HG03095 (cell line): Measurements from ENCODE around the gene OR5AN1.
"Not testable (repeated sequence)": the region's sequence is repeated elsewhere in the genome, so short reads cannot be mapped to it uniquely, and the experiment has no call there.

Source experiments
- ATAC-seq: cut with Tn5 transposase; IDR thresholded peaks from one replicate; pipeline ENCODE4 v1.9.1; 2021; ENCODE audit warnings: moderate library complexity; ENCODE audit not compliant: unreplicated experiment

Gene OR5AN1, protein sequence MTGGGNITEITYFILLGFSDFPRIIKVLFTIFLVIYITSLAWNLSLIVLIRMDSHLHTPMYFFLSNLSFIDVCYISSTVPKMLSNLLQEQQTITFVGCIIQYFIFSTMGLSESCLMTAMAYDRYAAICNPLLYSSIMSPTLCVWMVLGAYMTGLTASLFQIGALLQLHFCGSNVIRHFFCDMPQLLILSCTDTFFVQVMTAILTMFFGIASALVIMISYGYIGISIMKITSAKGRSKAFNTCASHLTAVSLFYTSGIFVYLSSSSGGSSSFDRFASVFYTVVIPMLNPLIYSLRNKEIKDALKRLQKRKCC

DNA sequence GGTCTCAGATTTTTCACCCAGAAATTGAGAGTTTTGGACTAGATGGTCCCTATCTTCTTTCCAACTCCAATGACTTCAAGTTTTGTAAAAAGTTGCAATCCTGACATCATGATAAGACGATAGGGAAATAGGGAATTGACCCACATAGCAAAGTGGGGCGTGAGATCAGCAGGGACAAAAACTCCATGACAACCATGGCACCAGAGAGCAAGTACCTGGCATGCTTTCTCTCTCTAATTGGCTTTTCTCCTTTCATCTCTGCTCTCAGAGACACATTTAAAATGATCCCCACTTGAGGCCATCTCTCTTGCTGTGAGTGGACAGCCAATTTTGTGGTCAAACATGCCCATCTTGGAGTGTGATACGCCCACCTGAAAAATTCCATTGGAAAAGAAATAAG is at the start of gene OR5AN1:
TSS of gene OR5AN1 (plus strand) at position 301 of the 400 bp plus-strand sequence. CDS start 5,564 bp downstream, outside the sequence.
- ATAC-seq: no peak

DNA sequence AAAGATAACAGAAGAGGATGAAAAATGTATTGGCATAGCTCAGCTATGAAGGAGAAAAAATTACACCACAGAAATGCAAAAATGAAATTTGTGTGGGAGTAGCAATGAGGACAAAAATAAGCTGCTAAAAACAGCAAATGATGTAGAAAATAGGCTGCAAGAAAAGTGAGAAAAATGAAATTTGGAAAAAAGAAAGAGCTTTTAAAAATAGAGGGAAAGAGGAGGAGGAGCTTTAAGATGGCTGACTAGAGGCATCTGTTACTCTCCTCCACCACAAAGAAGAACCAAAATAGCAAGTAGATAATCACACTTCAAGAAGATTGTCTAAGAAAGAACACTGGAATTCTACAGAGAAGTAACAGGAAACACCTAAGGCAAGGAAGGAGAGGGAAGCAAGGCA is 23.7 kb upstream of the OR5AN1 start:
- no peak for ATAC-seq

DNA sequence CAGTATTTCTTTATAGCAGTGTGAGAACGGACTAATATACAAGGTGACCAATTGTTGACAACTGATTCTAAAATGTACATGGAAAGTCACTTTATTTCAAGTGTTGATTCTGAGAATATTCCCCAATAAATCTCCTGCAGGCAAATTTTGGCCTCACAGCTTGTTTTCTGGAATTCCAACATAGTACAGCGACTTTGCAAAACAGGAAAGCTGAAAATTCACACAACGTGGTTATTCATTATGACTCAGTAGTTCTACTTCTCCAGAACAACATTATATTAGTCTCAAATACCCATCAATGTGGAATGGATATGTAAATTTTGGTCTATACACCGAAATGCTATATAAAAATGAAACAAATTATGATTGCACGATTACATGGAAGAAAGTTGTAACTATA is 22.5 kb upstream of the OR5AN1 start:
- no peak for ATAC-seq

DNA sequence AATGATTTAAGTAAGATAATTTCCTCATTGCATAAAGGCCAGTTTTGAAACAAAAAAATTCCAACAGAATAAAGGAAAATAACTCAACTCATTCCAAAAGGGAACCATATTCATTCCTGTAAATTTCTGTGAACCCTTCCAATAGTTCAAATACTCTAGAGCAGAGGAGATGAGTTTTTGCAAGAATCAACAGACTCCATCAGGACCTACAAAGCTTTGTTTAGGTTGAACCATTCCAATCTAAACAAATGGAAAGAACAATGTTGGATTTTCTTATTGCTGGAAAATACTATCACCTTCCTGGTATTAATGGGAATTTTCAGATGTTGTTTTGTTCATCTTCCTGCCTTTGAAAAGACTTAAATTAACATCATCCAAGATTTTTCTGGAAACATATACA is 21.8 kb upstream of the OR5AN1 start:
- ATAC-seq: no peak

DNA sequence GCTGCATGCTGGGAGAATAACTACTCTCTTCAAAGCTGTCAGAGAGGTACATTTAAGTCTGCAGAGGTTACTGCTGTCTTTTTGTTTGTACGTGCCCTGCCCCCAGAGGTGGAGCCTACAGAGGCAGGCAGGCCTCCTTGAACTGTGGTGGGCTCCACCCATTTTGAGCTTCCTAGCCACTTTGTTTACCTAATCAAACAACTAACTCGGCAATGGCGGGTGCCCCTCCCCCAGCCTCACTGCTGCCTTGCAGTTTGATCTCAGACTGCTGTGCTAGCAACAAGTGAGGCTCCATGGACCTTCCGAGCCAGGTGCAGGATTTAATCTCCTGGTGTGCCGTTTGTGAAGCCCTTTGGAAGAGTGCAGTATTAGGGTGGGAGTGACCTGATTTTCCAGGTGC is 9.0 kb upstream of the OR5AN1 start:
- ATAC-seq: not testable (repeated sequence)

DNA sequence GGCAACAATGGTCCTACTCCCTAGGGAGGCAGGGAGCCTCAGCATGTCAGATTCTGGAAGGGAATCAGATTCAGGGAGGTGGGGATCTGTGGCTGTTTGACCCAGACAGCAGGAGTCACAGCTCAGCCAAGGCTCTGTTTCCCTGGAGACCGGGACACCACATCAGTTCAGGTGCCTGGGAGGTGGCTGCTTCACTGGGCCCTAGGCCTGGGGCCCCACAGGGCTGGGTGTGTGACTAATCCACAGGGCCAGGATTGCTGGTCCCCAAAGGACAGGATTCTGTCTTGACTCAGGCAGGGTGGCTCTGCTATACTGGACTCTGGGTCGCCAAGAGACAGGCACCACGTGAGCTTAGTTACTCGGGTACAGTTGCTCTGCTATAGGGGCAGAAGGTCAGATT is 3.5 kb upstream of the OR5AN1 start:
- ATAC-seq: no peak

DNA sequence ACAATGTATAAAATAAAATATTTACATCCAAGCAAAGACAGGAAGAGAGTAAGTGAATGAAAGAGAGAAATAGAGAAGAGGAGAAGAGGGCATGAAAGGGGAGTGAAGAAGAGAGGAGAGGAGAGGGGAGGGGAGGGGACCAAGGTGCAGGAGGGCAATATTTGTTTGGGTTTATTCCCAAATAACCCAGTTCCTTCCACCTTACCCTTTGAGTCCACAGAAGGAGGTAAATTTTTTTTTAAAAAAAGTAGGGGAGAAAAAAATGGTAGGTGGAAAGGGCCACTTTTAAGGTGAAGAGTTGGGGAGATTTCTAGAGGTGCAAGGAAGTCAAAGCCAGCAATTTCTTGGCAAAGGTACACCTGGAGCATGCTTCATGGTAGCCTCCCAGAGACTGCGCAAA is 2.1 kb upstream of the OR5AN1 start:
- no peak for ATAC-seq

DNA sequence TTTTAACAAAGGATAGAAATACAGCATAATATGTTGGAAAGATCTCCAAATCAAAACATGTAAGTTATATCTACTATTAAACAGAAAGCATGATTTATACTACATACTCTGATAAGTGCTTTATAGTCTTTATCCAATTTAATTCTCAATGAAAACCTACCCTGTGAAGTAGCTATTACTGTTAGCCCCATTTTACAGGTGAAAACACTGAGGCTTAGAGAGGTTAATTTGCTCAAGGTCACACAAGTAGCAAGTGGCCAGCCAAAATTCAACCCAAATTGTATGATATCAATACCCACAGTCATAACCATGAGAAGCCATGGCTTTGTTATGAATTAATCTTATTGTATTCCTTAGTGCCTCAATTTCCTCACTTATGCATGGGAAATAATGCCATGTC is 675 bp upstream of the OR5AN1 start:
- no peak for ATAC-seq

DNA sequence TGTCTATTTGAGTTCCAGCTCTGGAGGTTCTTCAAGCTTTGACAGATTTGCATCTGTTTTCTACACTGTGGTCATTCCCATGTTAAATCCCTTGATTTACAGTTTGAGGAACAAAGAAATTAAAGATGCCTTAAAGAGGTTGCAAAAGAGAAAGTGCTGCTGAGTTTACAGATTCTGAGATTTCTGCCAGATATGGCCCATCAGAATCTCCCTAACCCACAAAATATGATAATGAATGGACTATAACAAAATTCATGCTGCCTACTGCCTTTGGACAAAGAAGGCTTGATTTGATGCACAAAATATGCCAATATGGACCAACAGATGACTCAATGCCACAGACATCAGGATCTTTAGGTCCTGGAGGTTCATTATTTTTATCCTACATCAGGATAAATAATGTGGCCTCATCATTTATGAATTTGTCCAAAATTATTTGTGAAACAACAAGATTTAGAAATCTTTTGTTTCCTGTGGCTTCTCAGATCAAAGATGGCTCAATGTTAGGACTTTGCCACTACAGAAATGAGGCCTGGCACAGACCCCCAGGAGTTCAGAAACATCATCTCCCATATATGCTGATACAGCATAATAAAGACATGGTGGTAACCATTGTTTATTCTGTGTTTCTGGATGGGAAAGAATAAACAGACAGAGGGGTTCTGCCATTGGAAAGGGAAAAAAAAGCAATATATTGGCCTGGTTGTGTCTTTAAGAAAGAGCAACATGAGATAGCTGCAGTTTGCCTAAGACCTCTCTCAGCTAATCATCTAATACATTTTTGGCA is 6.7 kb downstream of the OR5AN1 start:
- ATAC-seq: no peak

DNA sequence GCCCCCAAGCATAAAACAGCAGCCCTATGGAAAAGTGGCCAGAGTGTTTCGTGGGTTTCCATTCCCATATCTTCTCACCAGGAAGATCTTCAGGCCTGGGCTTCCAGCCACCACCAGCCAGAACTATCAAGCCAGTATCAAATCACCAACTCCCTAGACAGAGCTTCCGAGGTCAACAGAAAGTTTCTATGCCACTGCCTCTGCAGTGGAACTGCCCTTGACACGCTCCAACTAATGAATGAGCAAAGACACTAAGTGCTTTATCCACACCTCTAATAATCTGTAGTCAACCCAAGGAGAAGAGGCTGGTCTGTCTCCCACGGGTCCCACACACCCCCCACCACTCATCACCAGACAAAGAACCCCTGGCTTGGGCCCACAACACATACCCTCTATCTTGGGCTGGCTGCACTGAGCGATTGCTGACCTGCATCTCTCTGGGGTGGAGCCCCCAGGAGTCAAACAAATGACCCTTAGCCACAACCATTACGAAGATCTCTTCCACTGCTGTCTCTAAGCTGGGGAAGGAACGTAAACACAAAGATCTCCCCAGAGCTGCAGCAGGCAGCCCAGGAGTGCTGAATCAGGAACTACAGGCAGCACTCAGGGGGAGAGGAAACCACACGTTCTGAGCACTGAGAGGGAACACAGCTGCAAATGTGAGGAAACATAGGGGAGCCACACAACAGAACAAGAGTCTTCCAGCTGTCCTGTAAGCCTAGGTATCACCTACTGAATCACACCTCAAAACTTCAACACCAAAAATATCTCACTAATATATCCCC is 9.7 kb downstream of the OR5AN1 start:
- no peak for ATAC-seq

DNA sequence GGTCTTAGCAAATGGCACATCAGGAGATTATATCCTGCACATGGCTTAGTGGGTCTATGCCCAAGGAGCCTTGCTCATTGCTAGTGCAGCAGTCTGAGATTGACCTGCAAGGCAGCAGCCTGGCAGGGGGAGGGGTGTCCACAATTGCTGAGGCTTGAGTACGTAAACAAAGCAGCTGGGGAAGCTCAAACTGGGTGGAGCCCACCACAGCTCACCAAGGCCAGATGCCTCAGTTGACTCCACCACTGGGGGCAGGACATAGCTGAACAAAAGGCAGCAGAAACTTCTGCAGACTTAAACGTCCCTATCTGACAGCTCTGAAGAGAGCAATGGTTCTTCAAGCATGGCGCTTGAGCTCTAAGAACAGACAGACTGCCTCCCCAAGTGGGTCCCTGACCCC is 13.6 kb downstream of the OR5AN1 start:
- not testable (repeated sequence) for ATAC-seq

DNA sequence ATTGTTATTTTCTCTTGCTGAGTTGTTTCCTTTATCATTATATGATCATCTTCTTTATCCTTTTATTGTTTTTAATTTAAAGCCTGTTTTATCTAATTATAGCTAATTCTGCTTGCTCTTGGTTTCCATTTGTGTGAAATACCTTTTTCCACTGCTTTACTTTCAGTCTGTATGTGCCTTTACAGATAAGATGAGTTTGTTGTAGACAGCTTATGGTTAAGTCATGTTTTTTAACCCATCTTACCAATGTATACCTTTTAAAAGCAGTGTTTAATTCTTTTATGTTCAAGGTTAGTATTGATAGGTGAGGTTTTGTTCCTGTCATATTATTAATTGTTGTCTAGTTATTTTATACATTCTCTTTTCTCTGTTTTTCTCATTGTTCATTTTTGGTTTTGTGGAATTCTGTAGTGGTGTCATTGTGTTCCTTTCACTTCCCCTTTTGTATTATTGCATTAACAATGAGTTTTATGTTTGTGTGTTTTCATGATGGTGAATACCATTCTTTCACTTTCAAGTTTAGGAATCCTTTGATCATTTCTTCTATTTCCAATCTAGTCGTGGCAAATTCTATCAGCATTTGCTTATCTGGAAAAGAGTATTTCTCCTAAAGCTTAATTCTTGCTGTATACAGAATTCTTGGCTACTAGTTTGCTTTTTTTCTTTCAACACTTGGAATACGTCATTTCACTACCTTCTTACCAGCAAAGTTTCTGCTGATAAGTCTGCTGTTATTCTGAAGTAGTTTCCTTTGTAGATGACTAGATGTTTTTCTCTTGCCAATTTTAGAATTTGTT is 21.8 kb downstream of the OR5AN1 start:
- ATAC-seq: peak; percentile 94

DNA sequence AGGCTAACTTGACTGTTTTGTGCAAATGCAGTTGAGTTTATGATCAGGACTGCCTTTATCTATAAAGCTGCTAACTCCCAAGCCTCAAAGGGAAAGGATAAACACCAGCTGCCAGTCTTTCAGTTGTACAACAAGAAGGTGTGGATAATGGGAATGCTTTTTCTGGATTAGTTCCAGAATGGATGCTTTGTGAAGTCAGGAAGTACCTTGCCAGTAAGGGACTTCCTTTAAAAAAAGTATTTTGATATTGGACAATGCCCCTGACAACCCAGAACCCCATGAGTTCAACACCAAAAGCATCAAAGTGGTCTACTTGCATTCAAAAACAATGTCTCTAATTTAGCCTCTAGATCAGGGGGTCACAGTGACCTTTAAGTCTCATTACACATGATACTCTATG is 35.5 kb downstream of the OR5AN1 start:
- ATAC-seq: no peak

DNA sequence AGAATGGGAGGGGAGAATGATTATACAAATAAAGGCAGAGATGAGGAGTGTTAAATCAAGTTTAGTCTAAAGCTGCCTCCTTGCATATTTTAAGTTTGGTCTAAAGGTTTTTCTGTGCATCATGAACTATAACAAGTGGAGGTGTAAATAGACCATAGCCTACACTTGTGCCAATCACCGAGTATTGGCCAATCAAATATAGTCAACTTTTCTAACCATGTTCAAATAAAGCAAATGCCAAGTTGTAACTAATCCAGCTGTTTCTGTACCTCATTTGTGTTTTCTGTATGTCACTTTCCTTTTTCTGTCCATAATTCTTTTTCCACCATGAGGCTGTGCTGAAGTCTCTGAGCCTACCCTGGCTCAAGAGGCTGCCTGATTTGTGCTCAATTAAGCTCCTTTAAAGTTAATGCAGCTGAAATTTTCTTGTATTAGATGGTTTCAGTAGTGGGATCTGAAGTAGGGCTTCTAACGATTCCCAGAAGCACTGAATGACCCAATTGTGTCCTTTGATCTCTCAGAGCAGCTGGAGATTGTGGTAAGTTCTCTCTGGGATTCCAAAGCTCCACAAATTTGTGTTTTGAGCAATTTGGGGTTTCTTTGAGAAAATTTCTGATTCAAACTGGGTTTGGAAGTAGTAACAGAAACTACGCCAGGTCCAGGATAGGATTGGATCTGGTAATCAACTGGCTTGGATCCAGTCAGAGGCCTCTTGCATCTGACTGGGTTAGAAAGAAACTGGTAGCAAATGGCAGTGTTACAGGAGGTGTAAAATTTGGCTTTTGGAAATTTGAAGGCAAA is 42.0 kb downstream of the OR5AN1 start:
- no peak for ATAC-seq

DNA sequence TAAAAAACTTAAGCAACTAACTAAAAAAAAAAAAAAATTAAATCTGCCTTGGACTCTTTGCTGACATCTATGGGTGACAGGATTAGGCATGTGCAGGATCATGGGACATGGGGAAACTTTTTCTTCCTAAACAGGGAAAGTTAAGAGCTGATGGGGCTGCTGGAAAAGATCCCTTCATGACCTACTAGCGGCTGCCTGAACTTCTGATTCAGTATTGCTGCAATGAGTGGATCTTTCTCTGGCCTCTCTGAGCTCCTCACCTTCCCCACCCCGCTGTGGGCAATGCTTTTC is 42.5 kb downstream of the OR5AN1 start:
- ATAC-seq: no peak

DNA sequence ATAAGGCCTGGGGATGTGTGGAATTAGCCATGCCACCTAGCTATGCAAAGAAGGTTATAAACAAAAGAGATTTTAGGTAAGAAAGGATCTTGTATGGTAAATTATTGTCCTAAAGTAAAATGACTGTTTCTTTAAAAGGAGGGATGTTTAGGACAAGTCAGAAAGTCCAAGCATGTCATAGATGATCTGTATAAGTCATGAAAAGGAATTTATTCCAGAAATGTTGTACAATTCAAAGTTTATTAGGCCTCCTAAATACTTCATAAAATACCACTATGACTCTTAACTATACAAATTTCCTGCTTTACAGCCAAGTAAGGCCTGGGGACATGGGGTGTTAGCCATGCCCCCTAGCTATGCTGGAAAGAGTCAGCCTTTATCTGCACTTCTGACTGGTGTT is 44.9 kb downstream of the OR5AN1 start:
- no peak for ATAC-seq

DNA sequence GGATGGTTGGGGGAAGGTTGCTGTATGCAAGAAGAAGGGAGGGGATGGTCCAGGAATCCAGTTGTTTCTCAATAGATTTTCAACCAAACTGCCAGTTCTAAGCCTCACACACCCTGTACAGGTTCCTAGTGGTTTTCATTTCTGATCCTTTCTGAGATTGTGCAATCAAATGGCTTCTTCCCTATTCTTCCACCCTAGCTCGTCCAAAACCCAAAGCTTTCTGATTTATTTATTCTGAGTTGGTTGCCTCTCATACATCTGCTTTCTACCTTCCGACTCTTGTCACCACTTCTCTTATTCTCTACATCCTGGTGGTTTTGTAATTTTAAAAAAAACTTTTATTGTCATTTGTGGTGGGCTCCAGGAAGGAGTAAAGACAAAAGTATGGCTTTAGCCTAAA is 55.0 kb downstream of the OR5AN1 start:
- ATAC-seq: no peak

DNA sequence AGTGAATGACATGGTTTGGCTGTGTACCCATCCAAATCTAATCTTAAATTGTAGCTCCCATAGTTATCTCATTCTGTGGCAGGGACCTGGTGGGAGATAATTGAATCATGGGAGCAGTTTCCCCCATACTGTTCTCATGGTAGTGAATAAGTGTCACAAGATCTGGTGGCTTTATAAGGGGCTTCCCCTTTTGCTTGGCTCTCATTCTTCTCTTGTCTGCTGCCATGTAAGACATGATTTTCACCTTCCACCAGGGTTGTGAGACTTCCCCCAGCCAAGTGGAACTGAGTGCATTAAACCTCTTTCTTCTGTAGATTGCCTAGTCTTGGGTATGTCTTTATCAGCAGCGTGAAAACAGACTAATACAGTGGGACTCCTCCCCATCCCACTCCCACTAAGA is 56.4 kb downstream of the OR5AN1 start:
- no peak for ATAC-seq

DNA sequence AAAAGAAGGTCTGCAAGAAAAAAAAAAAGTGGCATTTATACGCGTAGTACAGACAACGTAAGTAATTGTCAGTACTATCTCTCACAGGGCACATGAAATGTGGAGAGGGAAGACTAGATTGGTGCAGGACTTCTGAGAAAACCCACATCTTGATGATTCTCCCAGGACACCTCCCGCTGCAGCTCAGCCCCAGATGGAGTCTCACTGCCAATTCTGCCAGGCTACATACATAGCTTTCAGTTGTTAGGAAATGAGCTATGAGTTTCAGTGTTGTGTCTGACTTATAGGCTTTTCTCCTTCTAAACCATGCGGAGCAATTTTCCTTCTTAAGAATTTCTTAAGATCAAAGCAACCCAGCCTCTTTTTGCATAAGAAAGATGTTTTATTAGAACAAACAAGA is 57.9 kb downstream of the OR5AN1 start:
- ATAC-seq: no peak

DNA sequence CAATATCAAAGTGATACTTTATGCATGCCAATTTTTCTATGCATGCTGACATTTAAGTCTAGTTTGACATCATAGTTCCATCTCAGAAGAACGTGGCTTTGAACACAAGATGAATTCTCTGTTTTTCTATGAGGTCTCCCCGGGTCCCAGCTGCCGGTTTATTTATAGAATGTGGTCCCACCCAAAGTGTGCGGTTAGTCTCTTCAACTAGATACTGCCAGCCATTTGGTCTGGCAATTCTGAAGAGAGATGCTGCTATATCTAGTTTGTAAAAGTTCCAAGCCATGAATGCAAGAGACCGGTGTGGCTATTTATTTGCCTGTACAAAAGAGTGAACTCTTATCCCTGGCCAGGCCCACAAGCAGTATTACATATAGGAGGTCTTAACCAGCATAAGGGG is 58.3 kb downstream of the OR5AN1 start:
- no peak for ATAC-seq
